NCI-H82 (cell line): Measurements from ENCODE around the gene TRAK1.

Experiments used
- DNase-seq: peaks from one replicate; lab custom pipeline; 2025; lab: John Stamatoyannopoulos, UW

TRAK1 gene

GRCh38 chr3:42176242-42177034, 85.3 kb downstream of the TRAK1 start:
- DNase-seq: no peak

GRCh38 chr3:42177068-42177800, 86.1 kb downstream of the TRAK1 start:
- no peak for DNase-seq

DNA sequence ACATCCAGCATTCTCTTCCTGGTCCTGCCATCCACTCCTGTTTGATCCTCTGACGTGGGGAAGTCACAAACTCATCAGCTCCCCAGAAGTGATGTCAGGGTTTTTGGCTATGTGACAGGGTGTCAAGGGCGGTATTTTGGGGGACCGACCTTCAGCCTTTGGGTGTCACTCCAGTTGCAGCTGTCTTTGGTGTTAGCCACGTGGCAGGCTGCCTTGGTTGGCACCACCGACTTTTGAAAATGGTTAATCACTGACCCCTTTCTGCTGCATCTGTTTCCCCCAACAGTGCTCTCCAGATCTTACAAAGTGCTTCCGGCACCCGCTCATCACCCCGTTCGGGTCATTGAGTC, 86.6 kb downstream of the TRAK1 start:
- no peak for DNase-seq

- DNase-seq: no peak
These were observed 88.1 kb downstream of the TRAK1 start for GRCh38 chr3:42179110-42179725.

DNA sequence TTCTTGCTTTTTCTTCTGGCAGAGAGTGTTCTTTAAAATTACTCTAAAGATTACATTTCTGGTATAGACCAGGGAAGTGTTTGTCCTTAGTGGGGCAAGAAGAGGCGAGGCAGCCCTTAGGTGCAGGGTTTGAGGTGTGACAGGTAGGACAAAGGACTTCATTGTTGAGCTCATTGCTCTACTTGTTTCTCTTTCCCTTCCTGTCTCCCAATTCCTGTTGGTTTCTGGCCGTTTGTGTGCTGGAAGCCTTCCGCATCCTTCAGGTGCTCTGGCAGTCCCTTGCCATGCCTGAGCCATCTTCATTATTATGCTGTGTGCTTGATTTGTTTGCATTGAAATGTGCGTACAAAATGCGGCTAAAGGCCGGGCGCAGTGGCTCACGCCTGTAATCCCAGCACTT, 89.7 kb downstream of the TRAK1 start:
- no peak for DNase-seq

DNA sequence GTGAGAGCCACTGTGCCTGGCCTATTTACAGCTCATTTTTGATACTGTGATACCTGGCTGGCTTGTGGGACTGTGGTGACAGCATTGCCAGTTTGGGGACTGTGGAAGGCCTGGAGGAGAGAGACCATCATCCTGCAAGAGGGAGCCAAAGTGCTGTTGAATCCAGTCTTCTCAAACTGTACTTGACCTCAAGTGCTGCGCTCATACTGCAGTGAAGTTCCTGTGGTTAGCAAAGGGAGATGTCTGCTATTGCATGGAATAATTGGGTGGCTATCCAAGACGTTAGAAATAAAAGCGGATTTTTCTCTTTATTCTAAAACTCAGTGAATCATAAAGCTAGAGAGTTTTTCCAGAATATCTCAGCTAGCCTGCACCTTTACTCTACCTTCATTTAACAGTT, 91.4 kb downstream of the TRAK1 start:
- DNase-seq: no peak

DNA sequence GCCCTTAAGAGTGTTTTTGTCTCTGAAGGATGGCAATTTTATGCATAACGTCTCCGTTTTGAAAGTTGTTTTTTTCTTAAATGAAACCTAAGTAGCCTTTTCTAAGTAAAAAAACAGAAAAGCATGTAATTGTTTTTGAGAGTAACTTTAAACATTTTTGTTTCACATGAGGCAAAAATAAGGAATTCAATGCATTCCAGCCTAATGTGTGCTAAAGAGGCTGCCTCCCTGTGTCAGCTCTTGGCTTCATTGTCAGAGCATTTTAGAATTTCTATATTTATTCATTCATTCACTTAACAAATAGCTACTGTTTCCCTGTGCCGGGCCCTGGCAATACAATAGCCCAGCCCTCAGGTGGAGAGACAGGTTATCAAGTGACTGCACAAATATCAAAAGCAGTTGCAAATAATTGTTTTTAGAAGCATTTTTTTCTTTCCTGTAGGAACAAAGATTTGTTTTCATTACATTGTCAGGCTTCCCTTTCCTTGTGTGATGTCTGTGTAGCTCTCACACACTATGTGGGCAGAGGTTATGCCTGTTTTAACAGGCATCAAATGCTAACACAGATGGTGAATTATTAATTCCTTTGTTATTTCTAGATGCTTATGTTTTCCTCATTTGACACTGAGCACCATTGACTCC, 93.0 kb downstream of the TRAK1 start:
- no peak for DNase-seq

- no peak for DNase-seq
These were observed 93.7 kb downstream of the TRAK1 start for GRCh38 chr3:42184651-42185443.

- no peak for DNase-seq
These were observed 96.8 kb downstream of the TRAK1 start for GRCh38 chr3:42187936-42188335.

GRCh38 chr3:42188376-42188775, 97.2 kb downstream of the TRAK1 start:
- no peak for DNase-seq

GRCh38 chr3:42189001-42189460, 97.9 kb downstream of the TRAK1 start:
- DNase-seq: no peak

DNA sequence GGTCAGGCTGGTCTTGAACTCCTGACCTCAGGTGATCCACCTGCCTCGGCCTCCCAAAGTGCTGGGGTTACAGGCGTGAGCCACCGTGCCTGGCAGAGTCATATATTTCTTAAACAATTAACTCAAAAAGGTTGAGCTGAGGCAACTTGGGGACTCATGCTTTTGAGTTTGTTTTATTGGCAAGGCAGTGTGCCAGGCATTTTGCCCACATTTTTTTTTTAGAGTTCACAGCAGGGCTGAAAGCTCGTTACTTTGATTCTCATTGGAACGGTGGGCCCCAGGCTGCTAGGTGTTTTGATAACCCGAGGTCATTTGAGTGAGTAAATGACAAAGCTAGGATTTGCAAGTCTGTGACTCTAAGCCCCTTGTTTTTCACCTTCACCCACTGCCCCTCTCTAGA, 98.6 kb downstream of the TRAK1 start:
- no peak for DNase-seq

DNA sequence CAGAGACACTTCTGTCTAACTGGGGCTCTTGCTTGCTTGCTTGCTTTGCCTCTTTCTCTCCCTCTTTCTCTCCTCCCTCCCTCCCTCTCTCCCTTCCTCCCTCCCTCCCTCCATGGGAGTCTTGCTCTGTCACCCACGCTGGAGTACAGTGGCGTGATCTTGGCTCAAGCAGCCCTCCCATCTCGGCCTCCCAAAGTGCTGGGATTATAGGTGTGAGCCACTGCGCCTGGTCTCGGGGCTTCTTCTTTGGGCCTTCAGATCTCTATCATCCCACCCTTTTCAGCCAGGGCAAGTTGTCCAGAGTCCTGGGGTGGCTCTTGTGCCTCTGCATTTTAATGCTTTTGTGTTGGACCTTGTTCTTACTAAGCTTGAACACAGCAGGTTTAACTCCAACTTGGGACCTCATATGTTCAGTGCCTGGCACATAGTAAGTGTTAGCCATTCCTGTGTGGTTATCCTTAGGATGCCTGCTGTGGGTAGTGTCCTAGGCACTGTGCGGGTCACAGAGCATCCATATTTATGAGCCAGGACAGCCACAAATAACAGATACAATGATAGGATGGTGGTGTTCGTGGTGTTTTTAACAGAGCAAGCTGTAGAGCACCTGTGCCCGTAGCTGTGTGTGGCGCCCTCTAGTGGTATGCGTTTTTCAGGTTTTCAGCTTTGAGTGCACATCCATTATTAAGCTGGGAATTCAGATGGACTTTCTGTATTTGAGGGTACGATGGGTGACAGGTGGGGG, 99.7 kb downstream of the TRAK1 start:
- DNase-seq: peak; percentile 76

DNA sequence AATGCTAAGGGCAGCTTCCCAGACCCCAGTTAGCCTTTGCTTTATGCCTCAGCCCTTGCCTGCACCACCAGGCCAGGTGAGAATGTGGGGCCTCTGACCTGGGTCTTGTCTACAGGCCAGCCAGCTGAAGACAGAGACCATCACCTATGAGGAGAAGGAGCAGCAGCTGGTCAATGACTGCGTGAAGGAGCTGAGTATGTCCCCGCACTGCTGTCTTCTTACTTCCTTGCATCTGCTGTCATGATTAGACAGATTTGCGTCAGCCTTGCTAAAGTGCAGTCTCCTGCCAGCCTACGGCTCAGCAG, 100.2 kb downstream of the TRAK1 start:
- DNase-seq: no peak

DNA sequence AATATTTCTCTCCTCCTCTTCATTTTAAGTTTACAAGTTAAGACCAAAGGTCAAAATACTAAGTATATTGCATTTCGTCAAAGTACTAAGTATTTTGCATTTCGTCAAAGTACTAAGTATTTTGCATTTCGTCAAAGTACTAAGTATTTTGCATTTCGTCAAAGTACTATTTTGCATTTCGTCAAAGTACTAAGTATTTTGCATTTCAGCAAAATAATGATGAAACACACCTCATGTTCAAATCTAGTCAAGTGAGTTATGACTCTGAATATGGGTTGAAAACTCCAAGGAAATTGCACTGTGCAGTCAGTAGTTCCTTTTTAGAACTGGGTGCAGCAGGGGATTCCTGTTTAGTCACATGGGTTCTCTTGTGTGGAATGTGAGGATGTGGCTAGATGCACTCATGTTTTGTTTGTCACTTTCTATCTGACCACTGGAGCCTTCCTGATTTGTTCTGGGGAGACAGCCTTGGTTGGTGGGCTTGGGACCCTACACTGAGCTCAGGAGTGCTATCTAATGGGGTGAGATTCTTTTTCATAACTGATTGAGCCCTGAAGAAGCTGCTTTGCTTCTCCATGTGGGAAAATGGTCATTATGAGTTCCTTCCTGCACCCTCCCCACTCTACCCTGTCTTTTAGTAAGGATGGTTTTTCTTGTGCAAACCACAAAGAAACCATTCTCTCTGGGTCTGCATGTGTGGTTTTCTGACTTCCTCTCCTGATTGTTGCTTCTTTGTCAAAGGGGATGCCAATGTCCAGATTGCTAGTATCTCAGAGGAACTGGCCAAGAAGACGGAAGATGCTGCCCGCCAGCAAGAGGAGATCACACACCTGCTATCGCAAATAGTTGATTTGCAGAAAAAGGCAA, 101.4 kb downstream of the TRAK1 start:
- DNase-seq: no peak

DNA sequence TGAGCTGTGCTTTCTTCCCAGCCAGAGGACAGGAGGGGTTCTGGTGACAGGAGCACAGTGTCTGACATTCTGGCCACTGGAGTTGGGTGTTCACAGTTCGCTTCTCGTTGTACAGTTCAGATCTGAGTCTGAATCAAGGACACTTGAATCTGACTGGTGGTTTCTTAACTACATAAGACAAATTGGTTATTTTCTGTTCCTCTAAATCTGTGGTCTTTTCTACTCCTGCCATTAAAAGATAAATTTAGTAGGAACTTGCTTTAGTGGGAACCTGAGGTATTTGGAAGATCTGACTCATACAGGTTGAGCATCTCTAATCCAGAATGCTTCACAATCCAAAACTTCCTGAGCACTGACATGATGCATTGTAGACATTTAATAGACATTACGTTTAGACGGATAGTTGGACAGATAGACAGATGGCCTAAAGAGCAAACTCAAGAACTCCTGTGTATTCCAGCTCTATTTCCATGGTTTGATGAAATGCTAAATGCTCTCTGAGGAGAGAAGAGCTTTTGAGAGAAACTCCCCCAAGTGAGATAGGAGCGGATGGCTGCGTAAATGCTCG, 103.9 kb downstream of the TRAK1 start:
- no peak for DNase-seq

- no peak for DNase-seq
These were observed 104.7 kb downstream of the TRAK1 start for GRCh38 chr3:42195879-42196330.

- DNase-seq: no peak
These were observed 107.6 kb downstream of the TRAK1 start for GRCh38 chr3:42198709-42199108.

DNA sequence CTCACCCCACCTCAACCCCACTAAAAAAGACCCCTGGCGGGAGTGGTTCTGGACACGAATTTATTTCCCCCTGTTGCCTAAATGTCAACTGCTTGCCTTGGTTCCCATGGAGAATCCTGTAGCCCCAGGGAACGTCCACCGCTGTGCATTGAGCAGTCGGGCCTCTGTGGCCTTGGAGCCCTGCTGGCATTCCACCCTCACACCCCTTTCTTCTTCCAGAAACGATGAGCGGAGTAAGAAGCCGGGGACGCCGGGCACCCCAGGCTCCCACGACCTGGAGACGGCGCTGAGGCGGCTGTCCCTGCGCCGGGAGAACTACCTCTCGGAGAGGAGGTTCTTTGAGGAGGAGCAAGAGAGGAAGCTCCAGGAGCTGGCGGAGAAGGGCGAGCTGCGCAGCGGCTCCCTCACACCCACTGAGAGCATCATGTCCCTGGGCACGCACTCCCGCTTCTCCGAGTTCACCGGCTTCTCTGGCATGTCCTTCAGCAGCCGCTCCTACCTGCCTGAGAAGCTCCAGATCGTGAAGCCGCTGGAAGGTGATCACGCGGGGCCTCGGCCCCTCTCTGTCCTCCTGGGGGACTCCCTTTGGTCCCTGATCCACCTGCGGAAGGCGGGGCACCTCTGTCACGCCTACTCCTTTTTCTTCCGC, 111.2 kb downstream of the TRAK1 start:
- DNase-seq: no peak
